CD4-positive, alpha-beta T cell treated with Interleukin-21 for 1 hour (primary cell): ENCODE measurements around the gene EIF4E2.
"Not testable (repeated sequence)": the region's sequence is repeated elsewhere in the genome, so short reads cannot be mapped to it uniquely, and the experiment has no call there.

ENCODE experiments used
- DNase-seq: peaks from one replicate; pipeline ENCODE4 v3.0.0-alpha.2; 2020

Gene EIF4E2

DNA sequence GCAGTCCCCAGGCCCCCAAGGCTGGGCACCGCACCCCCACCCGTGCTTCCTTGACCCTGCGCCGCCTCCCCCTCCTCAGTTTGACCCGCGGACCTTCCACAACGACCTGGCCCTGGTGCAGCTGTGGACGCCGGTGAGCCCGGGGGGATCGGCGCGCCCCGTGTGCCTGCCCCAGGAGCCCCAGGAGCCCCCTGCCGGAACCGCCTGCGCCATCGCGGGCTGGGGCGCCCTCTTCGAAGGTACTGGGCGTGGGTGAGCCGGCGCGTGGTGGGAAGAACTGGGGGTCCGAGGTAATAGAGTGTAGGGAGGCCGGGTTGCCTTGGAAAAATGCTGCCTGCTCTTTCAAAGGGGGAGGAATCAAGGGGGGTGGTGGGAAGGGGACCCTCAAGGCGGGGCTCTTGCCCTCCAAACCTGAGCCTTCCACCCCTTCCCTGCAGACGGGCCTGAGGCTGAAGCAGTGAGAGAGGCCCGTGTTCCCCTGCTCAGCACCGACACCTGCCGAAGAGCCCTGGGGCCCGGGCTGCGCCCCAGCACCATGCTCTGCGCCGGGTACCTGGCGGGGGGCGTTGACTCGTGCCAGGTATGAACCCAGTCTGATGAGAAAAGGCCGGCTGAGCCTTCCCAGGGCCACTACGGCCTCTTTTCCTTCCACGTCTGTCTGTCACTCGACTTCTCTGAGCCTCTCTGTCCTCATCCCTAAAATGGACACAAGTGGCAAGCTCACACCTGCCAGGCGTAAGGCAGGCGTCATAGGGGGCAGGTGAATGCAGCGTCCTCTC is 27.7 kb upstream of the EIF4E2 start:
- DNase-seq: no peak

DNA sequence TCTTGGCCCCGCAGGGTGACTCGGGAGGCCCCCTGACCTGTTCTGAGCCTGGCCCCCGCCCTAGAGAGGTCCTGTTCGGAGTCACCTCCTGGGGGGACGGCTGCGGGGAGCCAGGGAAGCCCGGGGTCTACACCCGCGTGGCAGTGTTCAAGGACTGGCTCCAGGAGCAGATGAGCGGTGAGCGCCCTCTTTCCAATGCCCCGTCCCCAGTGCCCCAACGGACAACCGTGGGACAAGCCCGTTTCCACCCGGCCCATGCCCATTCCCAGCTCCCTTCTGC is 27.1 kb upstream of the EIF4E2 start:
- DNase-seq: no peak

DNA sequence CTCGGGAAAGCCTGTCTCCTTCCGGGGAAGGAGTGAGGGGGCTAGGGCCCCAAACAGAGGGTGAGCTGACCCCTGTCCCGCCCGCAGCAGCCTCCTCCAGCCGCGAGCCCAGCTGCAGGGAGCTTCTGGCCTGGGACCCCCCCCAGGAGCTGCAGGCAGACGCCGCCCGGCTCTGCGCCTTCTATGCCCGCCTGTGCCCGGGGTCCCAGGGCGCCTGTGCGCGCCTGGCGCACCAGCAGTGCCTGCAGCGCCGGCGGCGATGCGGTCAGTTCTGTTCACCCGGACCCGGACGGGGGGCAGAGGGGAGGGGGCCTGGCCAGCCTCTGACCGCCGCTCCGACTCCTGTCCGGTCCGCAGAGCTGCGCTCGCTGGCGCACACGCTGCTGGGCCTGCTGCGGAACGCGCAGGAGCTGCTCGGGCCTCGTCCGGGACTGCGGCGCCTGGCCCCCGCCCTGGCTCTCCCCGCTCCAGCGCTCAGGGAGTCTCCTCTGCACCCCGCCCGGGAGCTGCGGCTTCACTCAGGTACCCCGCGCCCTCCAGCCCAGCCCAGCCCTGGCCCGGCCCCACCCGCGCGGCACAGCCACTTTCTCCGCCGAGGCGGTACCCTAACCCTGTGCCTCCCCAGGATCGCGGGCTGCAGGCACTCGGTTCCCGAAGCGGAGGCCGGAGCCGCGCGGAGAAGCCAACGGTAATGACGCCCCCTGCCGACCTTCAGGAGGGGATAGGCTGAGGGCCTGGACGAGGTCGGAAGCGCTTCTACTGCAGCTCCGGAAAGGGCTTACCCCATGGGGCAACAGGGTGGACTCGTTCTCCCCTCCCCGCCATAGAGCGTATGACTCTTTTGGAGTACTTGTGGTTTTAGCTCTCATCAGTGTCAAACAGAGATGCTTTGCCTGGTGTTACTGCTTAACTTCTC is 26.5 kb upstream of the EIF4E2 start:
- no peak for DNase-seq

DNA sequence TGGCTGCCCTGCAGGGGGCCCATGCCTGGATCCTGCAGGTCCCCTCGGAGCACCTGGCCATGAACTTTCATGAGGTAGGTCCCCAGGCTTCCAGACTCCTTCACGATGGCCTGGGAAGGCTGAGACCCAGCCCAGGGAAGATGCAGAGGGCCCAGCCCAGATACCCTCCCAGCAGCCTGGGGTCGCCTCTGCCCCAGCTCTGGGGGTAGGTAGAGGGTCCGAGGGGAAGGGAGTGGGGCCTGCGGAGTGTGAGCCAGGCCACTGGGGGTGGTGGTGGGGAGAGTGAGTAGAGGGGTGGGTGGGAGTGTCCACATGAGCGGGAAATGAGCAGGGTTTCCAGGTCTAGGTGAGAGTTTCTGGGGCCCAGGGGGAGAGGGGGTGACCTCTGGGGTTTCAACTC is 25.7 kb upstream of the EIF4E2 start:
- DNase-seq: no peak

DNA sequence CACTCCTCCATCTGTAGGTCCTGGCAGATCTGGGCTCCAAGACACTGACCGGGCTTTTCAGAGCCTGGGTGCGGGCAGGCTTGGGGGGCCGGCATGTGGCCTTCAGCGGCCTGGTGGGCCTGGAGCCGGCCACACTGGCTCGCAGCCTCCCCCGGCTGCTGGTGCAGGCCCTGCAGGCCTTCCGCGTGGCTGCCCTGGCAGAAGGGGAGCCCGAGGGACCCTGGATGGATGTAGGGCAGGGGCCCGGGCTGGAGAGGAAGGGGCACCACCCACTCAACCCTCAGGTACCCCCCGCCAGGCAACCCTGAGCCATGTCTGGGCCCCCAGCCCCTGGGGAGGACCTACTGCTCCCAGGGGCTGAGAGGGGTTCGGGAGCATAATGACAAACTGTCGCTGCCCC is 25.3 kb upstream of the EIF4E2 start:
- DNase-seq: no peak

DNA sequence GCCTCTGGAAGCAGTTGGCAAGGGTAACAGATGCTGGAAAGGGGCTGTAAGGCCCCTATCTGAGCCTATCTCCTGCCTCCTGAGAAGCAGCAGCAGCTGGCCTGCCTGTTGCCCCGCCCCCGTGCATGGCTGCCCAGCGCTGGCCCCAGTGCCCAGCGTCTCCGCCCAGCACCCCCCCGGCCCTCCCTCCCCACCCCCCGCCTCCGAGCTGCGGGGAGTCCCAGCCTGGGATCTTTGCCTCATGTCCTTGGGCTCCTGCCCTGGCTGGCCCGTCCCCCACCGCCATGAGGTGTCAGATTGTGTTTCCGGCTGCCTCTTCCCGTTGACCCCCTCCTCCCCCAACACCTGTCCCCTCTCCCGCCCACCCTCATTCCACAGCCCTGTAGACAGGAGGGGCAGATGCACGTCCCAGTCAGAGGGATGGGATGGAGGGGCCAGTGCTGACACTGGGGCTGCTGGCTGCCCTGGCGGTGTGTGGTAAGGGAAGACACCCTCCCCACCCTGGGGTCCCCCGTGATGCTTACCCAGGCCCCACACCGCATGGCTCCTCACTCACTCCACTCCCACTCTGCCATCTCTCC is 24.6 kb upstream of the EIF4E2 start, which contains the start of gene CHRND:
Gene CHRND (plus strand): TSS at position 370 of the 581 bp plus-strand sequence. CDS start 56 bp downstream, at position 426.
- DNase-seq: no peak

DNA sequence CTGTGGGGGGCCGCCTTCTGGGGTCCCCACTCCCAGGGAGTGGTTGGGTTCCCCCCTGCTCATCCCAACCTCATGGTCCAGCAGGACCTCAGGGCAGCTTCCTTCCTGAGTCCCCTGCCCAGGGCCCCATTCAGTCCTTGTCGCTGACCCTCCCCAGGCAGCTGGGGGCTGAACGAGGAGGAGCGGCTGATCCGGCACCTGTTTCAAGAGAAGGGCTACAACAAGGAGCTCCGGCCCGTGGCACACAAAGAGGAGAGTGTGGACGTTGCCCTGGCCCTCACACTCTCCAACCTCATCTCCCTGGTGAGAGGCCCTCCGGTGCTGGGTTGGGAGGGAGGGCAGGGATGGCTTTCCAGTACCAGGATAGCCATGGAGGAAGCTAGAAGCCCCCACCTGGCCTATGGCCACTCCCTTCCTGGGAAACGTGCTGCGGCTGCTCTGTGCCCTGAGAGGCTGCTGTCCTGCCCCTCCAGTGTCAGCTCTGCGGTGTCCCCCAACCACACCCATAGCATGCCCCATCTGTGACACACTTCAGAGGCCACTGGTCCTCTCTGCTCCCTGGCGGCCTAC is 24.0 kb upstream of the EIF4E2 start:
- DNase-seq: no peak

DNA sequence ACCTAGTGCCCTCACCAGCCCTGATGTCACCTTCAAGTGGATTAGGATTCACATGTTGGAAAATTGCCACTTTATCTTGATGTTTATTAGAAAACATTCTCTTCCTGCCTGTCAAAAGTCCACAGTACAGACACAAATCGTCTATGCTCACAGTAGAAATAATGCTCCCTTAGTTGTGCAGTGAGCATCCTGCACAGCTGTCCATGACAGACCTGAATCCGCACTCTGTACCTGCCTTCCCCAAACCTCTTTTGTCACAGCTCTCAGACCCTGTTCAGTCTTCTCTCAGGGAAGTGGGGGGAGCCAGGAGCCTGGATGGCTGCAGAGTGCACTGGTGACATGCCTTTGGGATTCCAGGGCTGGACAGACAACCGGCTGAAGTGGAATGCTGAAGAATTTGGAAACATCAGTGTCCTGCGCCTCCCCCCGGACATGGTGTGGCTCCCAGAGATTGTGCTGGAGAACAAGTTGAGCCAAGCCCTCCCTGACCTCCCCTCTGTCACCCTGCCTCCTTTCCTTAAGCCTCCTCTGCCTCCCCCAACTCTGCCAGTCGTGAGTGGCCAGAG is 22.5 kb upstream of the EIF4E2 start:
- no peak for DNase-seq

DNA sequence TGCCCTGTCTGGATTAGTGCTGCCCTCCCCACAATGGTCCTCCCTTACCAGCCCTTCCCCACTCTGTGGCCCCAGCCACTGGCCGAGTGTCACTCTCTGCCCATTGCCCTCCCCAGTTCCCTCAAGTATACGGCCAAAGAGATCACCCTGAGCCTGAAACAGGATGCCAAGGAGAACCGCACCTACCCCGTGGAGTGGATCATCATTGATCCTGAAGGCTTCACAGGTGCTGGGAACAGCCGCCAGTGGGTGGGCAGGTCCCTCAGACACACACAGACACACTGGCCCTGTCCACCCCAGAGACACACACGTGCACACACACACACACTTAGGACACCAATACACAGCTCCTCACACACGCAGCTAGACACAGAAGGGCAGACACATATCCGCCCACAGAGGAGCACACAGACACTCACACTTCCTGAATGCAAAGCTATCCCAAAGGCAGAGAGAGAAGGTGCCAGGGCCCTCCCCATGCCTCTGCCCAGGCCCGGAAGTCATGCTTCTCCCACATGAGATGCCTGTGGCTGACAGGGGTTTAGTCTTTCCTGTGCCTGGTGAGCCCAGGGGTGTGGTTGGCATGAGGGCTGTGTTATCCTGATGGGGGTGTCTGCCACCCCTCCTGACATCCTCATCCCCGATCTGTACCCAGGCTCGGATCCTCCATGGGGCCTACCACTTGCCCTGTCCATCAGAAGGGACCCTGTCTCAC is 21.6 kb upstream of the EIF4E2 start:
- no peak for DNase-seq

DNA sequence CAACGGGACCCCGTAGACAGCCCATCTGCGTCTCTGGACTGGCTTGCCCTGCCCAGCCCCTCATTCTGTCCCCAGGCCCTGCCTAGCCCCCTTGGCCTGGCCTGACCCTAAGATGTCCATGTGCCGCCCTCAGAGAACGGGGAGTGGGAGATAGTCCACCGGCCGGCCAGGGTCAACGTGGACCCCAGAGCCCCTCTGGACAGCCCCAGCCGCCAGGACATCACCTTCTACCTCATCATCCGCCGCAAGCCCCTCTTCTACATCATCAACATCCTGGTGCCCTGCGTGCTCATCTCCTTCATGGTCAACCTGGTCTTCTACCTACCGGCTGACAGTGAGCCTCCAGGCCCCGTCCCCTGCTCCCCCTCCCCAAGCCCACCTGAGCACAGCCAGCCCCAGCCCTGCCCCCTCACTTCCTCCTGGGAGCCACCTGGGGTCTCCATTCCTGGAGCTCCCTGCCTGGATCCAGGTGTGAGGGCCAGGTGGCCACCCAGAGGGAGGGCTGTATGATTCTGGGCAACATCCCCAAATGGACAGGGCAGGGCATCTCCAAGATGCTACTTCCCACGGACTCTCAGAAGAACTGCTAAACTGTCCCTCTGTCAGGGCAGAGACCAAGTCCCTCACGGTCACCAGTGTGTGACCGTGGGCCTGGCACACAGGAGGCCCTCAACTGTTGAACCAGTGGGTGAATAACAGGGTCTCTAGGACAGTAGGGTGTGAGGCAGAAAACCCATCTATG is 20.5 kb upstream of the EIF4E2 start:
- no peak for DNase-seq

DNA sequence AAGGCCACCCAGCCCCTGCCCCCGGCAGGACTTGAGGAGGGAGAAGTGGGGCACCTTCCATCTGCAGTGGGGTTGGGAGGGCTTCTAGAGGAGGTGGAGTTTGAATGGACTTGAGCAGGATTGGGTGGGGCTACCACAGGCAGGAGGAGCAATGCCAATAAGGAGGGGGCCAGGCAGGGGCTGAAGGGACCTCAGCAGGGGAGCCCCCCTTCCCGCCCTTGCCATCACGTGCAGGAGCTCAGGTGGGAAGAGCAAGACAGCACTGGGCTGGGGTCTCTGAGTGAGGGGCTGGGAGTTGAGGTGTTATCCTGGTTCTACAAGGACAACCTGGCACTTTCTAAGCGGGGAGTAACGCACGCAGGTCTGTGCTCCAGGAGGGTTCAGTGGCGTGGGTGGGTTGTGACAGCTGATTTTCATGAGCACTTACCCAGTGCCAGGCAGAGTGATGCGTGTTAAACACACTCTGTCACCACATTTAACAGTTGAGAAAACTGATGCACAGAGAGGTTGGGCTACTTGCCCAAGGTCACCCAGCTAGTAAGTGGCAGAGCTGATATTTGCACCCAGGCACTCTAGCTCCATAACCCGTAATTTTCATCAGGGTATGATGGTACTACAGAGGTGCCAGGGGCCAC is 19.7 kb upstream of the EIF4E2 start:
- DNase-seq: no peak

DNA sequence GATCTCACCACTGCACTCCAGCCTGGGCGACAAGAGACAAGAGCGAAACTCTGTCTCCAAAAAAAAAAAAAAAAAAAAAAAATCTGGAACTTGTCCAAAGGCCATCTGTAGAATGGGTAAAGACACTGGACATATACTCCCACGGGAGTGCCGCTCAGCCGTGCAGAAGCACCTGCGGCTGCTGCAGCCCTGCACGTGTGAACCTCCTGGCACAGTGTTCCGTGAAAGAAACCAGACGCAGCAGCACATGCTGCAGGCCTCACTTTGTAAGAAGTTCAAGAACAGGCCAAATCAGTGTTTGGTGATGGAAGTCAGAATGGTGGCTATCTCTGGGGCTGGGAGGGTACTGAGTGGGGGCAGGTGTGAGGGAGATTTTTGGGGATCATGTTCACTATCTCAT is 18.1 kb upstream of the EIF4E2 start:
- DNase-seq: no peak

DNA sequence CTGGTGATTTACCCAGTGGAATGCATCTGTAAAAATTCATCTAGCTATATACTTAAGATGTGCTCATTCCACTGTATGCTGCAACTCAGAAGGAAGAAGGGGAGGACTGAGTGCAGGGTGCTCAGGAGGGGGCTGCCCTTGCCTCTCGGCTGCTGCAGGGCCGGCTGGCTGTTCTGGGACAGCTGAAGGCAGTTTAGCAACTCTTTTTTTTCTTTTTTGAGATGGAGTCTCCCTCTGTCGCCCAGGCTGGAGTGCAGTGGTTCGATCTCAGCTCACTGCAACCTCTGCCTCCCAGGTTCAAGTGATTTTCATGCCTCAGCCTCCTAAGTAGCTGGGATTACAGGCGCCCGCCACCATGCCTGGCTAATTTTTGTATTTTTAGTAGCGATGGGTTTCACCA is 17.7 kb upstream of the EIF4E2 start:
- DNase-seq: not testable (repeated sequence)

DNA sequence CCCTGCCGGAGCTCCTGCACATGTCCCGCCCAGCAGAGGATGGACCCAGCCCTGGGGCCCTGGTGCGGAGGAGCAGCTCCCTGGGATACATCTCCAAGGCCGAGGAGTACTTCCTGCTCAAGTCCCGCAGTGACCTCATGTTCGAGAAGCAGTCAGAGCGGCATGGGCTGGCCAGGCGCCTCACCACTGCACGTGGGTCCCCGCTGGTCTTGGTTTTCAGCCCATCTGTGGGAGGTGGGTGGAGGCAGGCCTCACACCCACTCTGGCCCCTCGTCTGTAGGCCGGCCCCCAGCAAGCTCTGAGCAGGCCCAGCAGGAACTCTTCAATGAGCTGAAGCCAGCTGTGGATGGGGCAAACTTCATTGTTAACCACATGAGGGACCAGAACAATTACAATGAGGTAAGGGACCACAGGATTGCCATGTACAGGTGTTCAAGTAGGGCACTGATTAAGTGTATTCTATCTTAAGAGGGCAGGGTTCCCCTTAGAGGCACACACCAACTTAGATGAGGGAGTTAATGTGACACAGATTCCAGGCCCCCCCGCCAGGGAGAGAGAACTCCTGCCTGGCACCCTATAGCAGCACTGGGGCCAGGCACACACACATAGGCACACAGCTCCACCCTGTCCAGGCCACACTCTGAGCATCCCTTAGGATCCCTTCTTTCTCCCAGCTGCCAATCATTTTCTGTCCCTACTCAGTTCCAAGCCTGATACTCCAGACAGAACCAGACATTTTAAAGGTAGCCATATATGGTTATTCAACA is 16.4 kb upstream of the EIF4E2 start:
- DNase-seq: no peak

DNA sequence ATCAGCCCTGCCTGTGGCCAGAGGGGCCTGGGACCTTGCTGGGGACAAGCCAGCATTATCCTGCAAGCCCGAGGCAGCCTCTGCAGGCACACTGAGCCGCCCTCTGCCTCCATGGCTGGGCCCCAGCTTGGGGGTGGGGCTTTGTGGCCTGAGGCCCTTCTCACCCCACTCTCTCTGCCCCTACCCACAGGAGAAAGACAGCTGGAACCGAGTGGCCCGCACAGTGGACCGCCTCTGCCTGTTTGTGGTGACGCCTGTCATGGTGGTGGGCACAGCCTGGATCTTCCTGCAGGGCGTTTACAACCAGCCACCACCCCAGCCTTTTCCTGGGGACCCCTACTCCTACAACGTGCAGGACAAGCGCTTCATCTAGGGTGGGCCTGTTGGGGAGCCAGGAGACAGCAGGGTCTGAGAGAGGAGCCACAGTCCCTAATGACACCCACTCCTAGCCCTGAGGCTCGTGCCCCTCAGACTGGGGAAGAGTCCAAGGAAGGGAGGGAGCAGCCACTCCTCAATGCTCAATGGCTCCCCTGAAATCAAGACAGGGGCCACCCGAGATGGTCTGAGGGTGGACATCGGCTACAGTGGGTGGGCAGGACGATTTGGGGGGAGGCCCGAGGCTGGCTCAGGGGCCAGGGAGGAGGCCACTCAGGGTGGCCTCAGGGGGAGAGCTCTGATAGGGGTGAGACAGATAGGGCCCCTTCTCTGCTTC is 15.4 kb upstream of the EIF4E2 start:
- DNase-seq: no peak

DNA sequence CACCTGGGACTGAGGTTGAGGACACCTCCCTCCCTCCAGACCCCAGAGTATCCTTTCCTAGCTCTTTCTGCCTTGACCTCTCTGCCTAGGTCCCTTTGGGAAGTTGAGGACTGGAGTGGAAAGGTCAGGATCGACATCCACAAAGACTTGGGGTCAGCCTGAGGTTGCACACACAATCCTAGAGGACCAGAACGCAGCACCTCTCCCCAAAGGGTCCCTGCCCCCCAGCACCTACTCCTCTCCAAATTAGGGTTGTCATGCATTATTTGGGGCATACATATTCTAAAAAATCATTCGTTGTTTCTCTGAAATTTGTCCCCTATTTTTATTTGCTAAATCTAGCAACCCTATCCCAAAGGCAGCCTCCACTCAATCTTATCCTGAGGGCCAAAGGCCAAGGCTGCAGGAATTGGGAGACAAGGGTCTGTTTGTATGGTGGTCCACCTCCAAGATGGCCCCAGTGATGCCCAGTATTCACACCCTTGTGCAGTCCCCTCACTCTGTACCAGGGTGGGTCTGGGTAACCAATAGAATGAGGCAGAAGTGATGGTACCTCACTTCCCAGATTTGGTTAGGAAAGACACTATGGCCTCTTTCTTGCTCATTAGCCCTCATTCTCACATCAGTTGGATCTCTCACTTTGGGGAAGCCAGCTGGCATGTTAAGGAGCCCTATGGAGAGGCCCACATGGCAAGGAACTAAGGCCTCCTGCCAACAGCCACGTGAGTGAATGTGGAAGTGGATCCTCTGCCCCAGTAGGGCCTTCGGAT is 14.5 kb upstream of the EIF4E2 start:
- no peak for DNase-seq

DNA sequence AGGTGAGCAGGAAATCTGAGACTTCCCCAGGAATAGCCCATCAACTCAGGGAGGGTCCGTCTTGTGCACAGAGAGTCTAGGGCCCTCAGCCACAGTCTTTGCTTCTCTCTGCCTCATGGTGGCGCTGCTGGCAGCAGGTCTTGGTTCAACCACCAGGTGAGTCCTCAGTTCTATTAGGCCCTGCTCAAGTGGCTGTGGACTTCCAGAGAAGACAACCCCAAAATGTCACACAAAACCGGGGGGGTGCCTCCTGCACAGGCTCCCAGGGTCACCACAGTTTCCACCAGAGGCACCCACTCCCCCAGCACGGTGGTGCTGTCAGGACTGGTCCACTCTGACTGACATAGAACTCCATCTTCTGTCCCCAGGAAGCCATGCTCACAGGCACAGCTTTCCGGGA is 13.4 kb upstream of the EIF4E2 start:
- DNase-seq: no peak

DNA sequence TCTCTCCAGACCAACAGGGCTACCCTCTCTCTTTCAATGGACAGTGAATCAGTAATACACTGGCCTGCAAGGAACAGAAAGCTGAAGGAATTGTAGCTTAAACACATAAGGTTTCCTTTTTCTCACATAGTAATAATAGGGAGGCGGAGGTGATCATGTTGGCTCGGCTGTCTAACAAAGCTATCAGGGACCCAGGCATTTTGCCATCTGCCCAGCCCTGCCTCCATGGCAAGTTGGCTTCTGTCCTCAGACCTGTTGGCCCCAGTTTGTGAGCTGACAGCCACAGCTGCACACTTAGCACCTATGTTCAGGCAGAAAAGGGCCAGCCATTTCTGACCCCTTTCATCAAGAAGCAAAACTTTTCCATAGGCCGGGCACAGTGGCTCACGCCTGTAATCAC is 13.0 kb upstream of the EIF4E2 start:
- no peak for DNase-seq

DNA sequence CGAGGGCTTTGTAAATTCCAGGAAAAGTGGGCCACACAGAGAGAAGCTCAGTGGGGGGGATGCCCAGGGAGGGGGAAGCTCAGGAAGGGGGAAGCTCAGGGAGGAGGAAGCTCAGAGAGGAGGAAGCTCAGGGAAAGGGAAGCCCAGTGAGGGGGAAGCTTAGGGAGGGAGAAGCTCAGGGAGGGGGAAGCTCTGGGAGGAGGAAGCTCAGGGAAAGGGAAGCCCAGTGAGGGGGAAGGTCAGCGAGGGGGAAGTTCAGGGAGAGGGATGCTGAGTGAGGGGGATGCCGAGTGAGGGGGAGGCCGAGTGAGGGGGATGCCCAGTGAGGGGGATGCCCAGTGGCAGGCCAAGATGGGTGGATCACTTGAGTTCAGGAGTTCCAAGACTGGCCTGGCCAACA is 11.8 kb upstream of the EIF4E2 start:
- DNase-seq: no peak
